HG03103 (cell line): ENCODE data around the gene AKAP6.

Source experiments
- ATAC-seq: cut with Tn5 transposase; IDR thresholded peaks from one replicate; pipeline ENCODE4 v1.9.1; 2021; ENCODE audit warnings: low read depth; ENCODE audit not compliant: unreplicated experiment

The AKAP6 gene

GRCh38 chr14:32841698-32842097 lies 512.6 kb downstream of the AKAP6 start:
- ATAC-seq: no peak

DNA sequence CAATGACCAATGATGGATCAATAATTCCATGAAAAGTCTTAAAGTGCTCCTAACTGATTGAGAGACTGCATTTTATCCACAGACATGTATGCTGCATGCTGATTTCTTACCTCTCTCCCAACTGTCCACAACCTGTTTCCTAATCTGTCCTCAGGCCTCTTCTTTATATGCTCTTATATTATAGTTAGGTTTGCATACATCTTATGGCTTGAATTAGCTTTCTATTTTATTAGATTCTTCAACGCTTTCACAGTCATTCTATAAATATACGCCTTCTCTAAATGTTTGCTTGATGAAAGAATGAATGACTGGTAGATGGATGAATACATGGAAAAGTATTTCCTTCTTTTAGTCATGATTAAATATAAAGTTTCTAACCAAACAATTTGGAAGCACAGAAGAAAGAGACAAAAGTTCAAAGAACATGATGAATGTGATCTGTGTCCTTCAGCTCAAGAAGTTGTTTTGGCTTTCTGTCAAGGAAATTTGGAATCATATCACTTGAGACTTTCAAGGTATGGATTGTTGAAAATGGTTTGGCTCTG lies 517.8 kb downstream of the AKAP6 start:
- no peak for ATAC-seq

GRCh38 chr14:32847867-32848266 lies 518.8 kb downstream of the AKAP6 start:
- ATAC-seq: no peak

DNA sequence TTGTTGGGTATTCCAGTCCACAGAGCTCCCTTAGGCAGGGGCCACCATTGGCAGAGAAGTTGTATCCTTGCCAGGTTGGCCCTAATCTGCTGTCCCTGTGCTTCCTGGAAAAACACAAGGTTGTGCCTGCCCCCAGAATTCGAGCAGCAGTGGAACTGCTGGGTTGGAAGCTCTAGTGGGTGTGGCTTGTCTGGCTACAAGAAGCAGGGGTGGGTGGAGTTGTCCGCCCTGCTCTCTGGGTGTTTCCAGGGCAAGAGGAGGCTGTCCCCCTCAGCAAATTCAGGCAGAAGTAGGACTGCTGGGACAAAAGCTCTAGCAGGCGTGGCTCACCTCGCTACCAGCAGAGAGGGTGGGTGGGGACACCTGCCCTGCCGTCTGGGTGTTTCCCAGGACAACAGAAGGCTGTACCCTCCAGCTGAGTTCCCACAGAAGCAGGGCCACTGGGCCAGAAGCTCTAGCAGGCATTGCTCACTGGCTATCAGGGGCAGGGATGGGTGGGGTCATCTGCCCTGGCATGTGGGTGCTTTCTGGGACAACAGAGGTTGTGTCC lies 536.8 kb downstream of the AKAP6 start:
- no peak for ATAC-seq

GRCh38 chr14:32883188-32883587 lies 554.1 kb downstream of the AKAP6 start:
- no peak for ATAC-seq
